Activated gamma-delta T cell (primary cell): ENCODE data around the gene DBN1.

Source experiments
- DNase-seq: peaks from one replicate; lab custom pipeline; 2025; lab: John Stamatoyannopoulos, UW

DBN1 gene

GRCh38 chr5:177504086-177505056 lies 30.9 kb upstream of the DBN1 start:
- DNase-seq: no peak

- no peak for DNase-seq
Measured at GRCh38 chr5:177503351-177504085, 30.1 kb upstream of the DBN1 start.

GRCh38 chr5:177502886-177503285 lies 29.5 kb upstream of the DBN1 start:
- DNase-seq: no peak

GRCh38 chr5:177501874-177502678 lies 28.6 kb upstream of the DBN1 start:
- DNase-seq: no peak

- DNase-seq: peak; percentile 48
Measured at GRCh38 chr5:177500685-177501522, 27.5 kb upstream of the DBN1 start.

- DNase-seq: no peak
Measured at GRCh38 chr5:177499842-177500241, 26.4 kb upstream of the DBN1 start.

GRCh38 chr5:177498013-177498787 lies 24.8 kb upstream of the DBN1 start:
- no peak for DNase-seq

GRCh38 chr5:177497292-177498012 lies 24.0 kb upstream of the DBN1 start, which contains the start of gene PDLIM7:
Gene PDLIM7 (minus strand): TSS chr5:177497604. CDS start chr5:177496512, 1,092 bp downstream.
- DNase-seq: peak; percentile 81

GRCh38 chr5:177496727-177497291 lies 23.4 kb upstream of the DBN1 start:
- DNase-seq: no peak

GRCh38 chr5:177496070-177496726 lies 22.8 kb upstream of the DBN1 start:
- no peak for DNase-seq

- no peak for DNase-seq
Measured at GRCh38 chr5:177495243-177496060, 22.0 kb upstream of the DBN1 start.

GRCh38 chr5:177494346-177495195 lies 21.1 kb upstream of the DBN1 start:
- DNase-seq: no peak

- DNase-seq: no peak
Measured at GRCh38 chr5:177493795-177494345, 20.4 kb upstream of the DBN1 start.

GRCh38 chr5:177492841-177493240 lies 19.4 kb upstream of the DBN1 start:
- no peak for DNase-seq

- no peak for DNase-seq
Measured at GRCh38 chr5:177491983-177492746, 18.7 kb upstream of the DBN1 start.
